Measurements from ENCODE around the gene CCDC148.

DNA sequence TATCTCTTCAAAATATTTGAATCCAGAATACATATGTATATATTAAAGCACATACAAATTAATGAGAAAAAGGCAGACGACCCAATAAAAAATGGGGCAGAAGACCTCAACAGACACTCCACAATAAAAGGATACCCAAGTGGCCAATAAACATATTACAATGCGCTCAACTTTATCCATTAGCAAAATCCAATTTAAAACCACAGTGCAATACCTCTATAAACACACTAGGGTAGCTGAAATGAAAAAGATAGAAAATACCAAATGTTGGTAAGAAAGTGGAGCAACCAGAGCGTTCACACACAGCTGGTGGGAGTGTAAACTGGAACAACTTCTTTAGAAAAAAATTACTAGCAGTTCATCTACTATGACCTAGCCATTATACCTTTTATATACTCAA lies 75.3 kb downstream of the CCDC148 start:
- no peak for TF ChIP-seq EZH2 (IDR thresholded peaks at IDR 0.05; ENCODE audit: insufficient read depth, poor library complexity, severe bottlenecking)
- TF ChIP-seq EZH2phosphoT487 (IDR thresholded peaks at IDR 0.05; ENCODE audit: insufficient read depth, low read depth), result no peak

All from GM23248 (cell line).